GM19467 (cell line): ENCODE measurements around the gene OR2AT4.
"Not testable (repeated sequence)": the region's sequence is repeated elsewhere in the genome, so short reads cannot be mapped to it uniquely, and the experiment has no call there.

Experiments
- ATAC-seq: cut with Tn5 transposase; IDR thresholded peaks from one replicate; pipeline ENCODE4 v1.9.1; 2021; ENCODE audit warnings: mild to moderate bottlenecking, moderate library complexity; ENCODE audit not compliant: unreplicated experiment

OR2AT4 gene

DNA sequence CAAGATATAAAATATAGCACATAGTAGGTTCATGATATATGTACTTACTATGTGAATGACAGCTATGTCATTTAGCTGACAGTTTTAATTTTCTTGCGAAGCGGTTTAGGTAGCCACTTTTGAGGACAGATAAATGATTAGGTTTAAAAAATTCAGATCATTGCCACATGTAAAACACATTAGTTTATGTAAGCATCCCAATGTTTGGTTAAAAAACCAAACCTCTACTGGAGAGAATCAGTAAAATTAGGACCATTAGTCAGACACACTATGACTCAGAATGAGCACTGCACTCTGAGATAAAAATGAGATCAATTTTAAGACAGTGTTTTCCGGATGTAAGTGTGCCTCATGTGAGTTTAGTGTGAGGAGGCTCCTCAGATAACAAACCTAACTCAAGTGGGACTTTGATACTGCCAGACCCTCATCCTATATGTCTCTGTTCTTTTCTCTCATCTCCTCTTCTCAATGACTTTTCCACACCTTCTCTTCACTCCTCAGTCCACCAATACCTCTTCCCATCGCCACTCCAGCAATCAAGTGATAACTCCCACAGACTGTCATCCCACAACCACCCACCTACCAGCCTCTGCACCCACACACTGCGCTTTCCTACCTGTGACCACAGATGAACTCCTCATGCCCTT, 6.8 kb upstream of the OR2AT4 start:
- no peak for ATAC-seq

DNA sequence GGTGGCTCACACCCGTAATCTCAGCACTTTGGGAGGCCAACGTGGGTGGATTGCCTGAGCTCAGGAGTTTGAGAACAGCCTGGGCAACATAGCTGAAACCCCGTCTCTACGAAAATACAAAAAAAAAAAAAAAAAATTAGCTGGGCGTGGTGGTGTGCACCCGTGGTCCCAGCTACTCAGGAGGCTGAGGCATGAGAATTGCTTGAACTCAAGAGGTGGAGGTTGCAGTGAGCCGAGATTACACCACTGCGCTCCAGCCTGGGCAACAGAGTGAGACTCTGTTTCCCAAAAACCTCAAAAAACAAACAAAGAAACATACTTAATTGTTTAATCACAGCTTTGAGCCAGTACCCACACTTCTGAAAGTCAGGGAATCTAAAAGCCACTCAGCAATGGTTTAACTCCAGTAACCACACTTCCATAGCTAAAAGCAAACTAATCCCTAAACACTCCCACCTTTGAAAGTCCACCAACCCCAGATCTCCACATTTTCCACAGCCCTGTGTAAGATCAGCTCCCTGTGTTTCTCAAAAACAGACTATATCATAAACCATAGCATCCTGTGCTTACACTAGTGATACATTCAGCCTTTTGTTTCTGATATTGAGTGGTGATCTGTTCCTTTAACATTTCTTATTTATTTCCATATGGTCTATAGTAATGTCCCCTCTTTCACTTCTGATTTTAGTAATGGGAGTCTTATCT, 4.9 kb upstream of the OR2AT4 start:
- ATAC-seq, result no peak

DNA sequence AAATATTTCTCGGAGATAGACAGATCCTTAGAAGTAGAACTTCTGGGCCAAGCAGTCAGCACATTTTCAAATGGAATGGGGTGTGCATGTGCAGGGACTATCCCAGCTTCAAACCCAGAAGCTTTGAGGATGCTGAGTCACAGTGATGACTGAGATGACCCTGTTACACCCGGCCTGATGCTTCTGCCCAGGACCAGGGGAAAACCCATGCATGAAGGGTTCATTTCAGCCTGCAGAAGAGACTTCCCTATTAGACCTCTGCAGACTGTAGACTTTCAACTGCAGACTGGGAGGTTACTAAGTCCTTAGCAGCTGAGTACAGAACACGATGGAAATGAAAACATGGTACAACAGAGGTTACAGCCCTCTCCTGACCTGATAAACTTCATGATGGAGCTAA, 3.6 kb upstream of the OR2AT4 start:
- ATAC-seq, result peak; percentile 87

DNA sequence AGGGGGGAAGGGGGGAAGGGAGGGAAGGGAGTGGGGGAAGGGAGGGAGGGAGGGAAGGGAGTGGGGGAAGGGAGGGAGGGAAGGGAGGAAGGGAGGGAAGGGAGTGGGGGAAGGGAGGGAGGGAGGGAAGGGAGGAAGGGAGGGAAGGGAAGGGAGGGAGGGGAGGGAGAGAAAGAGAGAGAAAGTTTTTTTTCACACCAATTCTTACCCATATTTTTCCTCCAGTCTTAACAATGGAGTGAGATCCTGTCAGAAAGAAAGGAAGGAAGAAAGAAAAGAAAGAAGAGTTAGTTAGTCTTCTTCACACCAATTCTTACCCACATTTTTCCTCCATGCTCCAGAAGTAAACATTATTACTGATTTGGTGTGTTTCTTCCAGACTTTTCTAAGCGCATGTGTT, 3.0 kb upstream of the OR2AT4 start:
- ATAC-seq, result no peak

DNA sequence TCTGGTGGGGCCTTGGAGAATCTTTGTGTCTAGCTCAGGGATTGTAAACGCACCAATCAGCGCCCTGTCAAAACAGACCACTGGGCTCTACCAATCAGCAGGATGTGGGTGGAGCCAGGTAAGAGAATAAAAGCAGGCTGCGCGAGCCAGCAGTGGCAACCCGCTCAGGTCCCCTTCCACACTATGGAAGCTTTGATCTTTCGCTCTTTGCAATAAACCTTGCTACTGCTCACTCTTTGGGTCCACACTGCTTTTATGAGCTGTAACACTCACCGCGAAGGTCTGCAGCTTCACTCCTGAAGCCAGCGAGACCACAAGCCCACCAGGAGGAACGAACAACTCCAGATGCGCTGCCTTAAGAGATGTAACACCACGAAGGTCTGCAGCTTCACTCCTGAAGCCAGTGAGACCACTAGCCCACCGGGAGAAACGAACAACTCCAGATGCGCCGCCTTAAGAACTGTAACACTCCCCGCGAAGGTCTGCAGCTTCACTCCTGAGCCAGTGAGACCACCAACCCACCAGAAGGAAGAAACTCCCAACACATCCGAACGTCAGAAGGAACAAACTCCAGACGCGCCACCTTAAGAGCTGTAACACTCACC, 2.3 kb upstream of the OR2AT4 start:
- ATAC-seq, result not testable (repeated sequence)

DNA sequence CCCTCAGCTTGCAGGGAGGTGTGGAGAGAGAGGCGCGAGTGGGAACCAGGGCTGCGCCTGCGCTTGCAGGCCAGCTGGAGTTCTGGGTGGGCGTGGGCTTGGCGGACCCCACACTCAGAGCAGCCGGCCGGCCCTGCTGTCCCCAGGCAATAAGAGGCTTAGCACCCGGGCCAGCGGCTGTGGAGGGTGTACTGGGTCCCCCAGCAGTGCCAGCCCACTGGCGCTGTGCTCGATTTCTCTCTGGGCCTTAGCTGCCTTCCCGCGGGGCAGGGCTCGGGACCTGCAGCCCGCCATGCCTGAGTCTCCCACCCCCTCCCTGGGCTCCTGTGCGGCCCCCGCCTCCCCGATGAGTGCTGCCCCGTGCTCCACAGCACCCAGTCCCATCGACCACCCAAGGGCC, 1.5 kb upstream of the OR2AT4 start:
- ATAC-seq, result not testable (repeated sequence)

DNA sequence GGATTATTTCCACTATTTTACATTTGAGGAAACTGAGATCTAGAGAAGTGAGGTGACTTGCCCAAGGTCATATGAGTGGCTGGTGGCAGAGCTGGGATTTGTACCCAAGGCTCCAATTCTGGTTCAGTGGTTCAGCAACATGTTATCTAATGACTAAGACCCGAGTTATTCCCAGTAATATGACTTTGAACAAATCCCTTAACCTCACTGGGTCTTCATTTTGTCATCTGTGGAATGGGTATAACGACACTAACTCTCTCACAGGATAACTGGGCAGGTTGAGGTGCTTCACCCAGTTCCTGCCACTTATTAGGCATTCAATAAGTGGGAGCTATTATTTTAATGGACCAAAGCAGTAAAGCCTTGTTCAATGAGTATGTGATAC, 489 bp upstream of the OR2AT4 start:
- no peak for ATAC-seq

DNA sequence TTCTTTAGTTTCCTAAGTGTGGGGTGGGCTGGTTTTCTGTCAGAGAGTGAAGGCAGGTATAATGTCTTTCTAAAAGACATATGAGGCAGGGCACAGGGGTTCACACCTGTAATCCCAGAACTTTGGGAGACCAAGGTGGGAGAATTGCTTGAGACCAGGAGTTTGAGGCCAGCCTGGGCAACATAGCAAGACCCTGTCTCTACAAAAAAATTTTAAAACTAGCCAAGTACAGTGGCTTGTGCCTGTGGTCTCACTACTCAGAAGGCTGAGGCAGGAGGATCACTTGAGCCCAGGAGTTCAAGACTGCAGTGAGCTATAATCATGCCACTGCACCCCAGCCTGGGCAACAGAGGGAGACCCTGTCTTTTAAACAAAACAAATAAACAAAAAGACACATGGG, 2.3 kb downstream of the OR2AT4 start:
- ATAC-seq, result not testable (repeated sequence)

DNA sequence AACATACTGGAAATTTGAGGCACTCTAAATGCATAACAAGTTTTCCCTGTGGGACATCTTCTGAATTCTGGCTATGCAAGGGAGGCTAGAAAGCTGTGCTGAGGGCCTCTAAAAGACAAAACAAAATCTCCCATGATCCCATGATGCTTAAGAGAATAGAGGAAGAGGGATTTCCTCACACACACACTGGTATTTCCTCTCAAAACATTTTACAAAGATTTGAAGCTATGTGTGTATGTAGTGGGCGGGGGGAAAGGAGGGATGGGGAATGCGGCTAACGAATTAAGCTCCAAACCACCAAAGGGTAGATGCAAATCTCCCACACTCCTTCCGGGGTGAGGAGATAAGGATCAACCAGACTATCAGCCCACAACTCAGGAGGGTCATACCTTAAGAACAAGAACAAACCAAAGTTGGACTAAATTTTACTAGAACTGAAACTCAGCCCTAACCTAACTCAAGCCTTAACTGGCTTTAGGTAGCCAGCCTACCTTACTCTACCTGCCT, 6.0 kb downstream of the OR2AT4 start:
- no peak for ATAC-seq

DNA sequence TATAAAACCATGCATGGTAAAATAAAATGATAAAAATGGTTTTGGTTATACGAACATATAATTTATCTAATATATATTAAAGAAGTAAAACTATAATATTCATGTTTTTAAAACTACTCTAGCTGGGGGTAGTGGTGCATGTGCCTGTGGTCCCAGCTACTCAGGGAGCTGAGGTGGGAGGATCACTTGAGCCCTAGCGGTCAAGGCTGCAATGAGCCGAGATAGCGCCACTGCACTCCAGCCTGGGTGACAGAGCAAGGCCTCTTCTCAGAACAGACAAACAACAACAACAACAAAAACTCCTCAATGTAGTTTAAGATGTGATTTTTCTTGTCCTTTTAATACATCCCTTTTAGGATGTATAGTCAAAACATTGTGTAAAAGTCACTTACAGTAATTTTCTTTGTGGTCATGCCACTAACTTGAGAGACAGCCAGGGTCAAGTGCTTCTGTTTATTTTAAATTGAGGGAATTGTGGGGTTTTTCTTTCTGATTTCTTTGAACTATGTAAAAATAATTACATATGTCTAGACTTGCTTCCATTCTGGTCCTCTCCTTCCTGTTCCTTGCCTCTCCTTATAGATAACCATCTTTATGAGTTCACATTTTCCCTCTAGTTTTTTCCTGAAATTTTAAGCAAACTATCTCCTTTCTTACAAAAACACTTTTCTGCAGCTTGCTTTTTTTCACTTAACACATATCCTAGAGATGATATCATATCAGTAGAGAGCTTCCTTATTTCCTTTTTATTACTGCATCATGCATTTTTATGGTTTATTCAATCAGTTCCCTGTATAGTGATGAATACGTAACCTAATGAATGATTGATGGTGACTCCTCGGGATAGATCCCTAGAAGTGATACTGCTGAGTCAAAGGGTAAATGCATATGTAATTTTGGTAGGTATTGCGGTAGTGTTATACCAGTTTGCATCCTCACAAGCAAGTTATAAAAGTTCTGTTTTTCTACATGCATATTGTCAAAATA, 9.1 kb downstream of the OR2AT4 start:
- no peak for ATAC-seq

DNA sequence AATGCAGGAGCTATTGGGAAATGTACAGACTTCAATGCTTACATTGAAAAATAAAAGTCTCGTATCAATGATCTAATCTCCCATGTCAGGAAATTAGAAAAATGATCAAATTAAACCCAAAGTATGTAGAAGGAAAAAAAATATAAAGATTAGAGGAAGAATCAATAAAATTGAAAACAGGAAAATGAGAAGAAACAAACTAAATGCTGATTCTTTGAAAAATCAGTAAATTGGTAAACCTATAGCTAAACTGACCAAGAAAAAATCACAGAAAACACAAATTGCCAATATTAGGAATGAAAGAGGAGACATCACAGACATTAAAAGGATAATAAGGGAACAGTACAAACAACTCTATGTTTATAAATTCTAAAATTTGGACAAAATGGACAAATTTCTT, 11.8 kb downstream of the OR2AT4 start:
- ATAC-seq, result no peak

DNA sequence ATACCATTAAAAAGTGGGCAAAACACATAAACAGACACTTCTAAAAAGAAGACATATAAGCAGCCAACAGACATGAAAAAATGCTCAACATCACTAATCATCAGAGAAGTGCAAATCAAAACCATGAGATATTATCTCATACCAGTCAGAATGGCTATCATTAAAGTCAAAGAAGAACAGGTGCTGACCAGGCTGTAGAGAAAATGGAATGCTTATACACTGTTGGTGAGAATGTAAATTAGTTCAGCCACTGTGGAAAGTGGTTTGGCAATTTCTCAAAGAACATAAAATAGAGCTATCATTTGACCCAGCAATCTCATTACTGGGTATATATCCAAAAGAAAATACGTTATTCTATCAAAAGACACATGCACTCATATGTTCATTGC, 13.5 kb downstream of the OR2AT4 start:
- no peak for ATAC-seq

DNA sequence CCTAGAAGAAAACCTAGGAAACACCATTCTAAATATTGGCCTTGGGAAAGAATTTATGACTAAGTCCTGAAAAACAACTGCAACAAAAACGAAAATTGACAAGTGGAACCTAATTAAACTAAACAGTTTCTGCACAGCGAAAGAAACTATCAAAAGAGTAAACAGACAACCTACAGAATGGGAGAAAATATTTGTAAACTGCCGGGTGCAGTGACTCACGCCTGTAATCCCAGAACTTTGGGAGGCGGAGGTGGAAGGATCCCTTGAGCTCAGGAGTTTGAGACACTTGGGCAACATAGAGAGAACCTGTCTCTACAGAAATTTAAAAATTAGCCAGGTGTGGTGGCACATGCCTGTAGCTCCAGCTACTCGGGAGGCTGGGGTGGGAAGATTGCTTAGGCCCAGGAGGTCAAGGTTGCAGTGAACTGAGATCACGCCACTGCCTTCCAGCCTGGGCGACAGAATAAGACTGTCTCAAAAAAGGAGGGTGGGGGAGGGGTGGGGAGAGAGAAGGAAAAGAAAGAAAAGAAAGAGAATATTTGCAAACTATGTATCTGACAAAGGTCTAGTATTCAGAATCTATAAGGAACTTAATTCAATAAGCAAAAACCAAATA, 14.0 kb downstream of the OR2AT4 start:
- ATAC-seq, result no peak

DNA sequence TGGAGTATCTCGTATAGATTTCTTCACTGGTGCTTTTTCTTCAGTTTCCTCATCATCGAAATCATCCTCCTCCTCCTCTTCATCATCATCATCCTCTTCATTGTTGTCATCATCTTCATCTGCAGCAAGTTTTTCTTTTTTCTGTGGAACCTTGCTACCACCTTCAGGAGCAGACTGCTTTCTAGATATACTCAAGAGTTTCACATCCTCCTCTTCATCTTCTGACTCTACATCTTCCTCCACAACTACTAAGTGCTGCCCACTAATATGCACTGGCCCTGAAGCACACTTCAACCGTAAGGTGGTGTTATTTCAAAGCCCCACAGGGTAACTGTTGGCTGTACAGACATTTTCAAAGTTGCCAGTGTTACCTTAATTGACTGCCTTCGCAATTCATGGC, 17.1 kb downstream of the OR2AT4 start:
- no peak for ATAC-seq

DNA sequence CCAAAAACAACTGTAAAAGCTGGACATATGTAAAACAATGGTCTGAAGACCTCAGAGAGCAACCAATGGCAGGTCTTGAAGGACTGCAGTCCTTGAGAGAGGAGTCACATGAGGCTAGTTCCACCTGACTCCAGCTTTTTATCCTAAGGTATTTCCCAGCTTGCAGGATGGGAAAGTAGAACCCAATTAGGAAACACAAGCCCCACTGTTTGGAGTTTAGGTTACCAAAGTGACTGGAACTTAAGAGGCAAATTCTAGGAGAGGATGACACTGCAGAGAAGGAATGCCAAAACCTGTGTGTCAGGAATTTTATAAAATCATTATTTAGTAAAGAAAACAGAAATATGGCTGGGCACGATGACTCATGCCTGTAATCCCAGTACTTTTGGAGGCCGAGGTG, 18.4 kb downstream of the OR2AT4 start:
- ATAC-seq, result no peak

DNA sequence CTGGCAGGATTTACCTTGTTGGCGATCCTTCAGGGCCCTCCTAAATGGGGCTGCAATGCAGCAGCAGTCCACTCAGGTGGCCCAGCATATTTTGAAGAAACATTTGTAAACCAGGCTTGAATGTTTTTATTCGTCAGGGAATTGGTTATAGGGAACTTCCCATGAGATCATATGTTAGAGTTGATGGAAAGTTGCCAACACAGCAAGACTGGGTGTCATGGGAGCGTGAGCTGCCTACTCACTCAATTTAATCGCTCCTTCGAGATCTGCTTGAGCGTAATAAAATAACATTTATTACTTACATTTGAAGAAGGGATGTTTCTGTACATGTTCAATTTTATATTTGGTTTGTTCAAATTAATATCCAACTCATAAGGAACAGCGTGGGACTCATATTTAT, 19.4 kb downstream of the OR2AT4 start:
- ATAC-seq, result no peak

DNA sequence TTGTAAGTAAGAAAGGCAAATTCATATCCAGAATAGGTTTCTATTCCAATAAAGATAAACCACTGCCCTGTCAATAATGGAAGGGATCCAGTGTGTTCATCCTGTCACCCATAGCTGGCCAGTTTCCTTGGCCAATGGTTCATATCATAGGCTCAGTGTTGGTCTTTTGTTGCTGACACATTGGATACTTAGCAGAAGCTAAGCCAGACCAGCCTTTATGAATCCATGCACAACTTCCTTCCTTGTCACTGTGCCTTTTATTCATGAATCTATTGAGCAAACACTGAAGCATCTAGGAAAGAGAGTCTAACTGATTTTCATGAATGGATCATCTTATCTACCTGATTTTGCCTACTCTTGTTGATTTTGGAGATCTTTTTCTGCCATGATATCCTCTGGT, 20.0 kb downstream of the OR2AT4 start:
- no peak for ATAC-seq

DNA sequence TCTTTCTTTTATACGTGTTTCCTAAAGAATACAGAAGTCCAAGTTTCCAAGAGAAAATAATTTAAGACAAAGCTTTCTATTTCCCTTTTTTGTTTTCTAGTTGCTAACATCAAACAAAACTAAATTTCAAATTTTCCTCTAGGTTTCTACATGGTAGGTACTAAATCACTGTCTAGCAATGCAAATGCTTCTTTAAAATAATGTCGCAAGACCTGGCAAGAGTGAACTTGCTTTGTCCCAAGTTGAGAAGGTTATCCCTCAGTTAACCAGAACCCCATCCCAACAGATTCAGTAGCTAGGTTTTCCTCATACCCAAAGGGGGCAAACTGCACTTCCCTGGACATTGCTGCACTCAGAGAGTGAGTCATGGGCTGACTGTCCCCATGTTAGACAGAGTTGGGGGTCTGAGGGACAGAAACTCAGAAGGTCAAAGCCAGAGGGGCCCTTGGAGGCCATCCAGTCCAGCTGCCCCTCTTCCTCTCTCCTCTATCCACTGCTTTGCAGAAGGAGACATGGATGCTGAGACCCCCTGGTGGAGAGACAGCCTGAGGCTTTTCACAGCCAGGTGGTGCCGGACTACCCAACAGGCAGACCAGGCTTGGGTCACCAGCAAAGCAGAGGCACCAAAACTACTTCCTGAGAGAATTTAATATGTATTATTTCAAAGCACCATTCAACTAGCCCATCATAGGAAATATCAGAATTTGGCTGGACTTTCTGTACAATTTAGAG, 23.1 kb downstream of the OR2AT4 start:
- ATAC-seq, result no peak

DNA sequence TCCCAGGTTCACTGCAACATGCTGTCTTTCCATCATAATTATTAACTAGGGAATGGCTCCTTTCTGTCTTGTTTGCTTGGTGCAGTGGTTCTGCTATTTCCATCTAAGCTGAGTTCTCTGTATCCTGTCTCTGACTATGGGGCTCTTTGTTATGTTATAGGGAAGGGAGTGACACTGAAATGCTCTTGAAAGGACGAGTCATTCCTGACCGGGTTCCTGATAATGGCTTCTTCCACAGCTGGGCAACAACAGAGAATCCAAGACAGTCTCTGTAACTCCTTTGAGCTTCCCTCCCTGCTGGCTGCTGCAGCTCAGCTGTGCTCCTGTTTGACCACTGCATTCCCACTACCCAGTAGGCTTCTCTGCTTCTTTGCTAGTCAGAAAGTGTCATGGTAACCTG, 24.1 kb downstream of the OR2AT4 start:
- ATAC-seq, result no peak

DNA sequence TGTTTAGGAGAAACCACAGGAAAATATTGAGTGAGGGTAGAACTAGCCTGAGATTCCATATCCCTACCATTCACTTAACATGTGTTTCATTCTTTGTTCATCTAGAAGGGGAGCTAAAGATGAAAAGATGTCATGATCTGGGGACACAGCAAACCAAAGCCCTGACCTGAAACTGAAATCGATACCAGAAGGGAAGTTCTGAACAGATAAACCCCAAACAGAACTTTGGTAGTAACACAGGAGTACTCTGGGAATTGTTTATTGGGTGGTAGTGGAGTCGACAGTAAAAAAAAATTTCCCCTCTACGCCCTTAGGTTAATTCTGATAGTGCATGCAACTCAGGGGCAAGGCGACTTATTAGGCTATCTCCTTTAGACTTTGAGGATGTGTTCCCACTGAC, 27.2 kb downstream of the OR2AT4 start:
- no peak for ATAC-seq
